ENCODE results near the gene U2SURP.
"Not testable (repeated sequence)": the region's sequence is repeated elsewhere in the genome, so short reads cannot be mapped to it uniquely, and the experiment has no call there.

The U2SURP gene

DNA sequence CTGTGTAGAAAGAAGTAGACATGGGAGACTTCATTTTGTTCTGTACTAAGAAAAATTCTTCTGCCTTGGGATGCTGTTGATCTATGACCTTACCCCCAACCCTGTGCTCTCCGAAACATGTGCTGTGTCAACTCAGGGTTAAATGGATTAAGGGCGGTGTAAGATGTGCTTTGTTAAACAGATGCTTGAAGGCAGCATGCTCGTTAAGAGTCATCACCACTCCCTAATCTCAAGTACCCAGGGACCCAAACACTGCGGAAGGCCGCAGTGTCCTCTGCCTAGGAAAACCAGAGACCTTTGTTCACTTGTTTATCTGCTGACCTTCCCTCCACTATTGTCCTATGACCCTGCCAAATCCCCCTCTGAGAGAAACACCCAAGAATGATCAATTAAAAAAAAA lies 72.6 kb downstream of the U2SURP start:
- not testable (repeated sequence) for DNase-seq

- no peak for DNase-seq
These were observed 77.5 kb downstream of the U2SURP start for GRCh38 chr3:143078883-143079282.

DNA sequence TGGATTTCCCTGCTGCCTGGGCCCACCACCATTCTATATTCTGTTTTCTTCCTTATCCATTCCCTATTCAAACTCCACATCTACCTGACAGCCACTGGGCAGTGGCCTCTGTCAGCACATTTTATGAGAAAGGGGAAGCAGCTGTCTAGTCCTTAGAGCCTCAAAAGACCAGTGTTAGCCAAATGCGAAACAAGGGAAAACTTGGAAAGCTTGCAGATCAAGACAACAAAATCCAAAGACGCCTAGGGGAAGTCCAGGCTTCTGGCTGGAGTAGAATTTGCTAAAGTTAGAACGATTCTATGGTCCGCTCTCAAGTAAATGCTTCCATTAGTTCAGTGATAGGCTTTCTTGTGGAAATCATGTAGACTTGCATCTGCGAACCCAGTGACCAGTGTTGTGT lies 78.8 kb downstream of the U2SURP start:
- no peak for DNase-seq

DNA sequence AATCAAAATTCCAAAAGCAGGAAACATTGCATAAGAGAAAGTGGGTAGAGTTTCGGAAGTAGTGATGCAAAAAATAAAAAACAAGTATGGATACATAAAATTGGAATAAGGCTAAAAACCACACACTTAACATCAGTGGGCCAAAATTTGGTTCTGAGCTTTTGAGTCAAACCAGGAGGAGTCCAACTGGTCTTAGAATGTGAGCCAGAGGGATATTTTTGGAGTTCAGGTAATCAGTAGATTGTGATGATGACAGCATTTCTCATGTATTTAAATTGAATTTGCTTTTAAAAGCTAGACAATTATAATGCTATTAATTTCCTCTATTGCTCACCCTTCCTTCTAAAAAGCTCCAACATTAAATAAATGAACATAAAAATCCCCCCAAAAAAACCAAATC lies 80.0 kb downstream of the U2SURP start:
- DNase-seq = no peak

DNA sequence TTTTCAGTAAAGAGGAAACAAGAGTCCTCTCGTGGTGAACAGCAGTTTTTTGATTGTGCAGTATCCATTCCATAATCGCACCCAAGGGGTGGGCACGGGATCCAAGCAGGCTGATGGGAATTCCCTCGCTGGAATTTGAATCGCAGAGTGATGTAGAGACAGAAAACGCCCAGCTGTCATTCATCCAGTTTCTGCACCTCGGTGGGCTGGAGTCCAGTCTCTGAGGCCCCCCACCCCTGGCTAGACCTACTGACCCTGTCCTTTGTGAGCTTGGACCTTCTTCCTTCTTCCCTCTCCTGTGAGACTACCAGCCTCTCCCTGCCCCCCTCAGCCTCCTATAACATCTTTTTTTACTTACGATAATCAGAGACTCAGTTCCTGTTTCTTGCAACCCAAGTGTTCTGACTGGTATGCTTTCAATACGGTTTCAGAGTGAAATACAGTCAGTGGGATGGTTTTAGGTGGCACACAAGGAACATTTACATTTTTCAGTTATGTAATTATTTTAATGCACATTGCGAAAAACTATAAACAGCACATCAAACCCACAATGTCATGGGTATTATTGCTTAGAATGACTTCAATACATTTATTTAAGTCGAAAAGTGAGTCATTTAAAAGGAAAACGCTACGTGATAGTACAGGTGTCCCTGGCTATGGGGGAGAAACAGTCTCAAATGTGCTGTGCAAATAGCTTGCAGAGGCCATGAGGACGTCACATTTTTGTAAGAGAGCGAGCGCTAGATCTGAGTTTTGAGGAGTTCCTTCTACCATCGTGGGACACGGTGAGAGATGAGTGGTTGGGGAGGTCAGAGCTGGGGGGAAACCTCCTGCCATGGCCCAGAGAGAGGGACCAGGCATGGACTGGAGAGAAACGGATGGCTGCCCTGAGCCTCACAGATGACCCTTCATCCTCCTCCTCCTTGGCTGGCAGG lies 80.7 kb downstream of the U2SURP start:
- DNase-seq = no peak

GRCh38 chr3:143083781-143084180 lies 82.4 kb downstream of the U2SURP start:
- no peak for DNase-seq

DNA sequence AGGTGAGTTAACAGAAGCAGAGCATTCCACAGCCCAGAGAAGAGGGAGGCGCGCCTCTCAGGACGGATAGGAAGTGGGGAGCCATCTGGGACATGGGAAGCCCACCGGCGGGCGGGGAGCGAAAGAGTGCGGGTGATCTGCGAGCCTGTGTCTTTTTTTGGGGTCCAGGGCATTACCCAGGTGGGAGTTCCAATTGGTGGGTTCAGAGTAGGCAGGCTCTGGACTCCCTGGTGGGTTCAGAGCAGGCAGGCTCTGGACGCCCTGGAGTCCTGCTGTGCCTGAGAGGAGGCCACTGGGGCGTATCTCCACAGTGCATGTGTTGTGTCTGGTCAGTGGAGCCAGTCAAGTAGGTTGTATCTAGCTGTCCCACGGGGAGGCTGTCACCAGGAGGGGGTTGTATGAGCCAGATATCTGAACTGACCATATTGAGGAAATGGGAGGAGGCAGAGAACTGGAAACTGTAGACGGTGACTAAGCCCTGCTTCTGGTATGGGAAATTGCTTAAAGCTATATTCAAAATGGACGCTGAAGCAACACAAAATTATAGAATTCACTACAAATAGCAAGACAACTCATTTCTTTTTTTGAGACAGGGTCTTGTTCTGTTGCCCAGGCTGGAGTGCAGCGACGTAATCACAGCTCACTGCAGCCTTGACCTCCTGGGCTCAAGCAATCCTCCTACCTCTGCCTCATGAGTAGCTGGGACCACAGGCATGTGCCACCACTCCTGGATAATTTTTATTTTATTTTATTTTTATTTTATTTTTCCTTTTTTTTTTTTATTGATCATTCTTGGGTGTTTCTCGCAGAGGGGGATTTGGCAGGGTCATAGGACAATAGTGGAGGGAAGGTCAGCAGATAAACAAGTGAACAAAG lies 83.7 kb downstream of the U2SURP start:
- DNase-seq = no peak

GRCh38 chr3:143088835-143089234 lies 87.5 kb downstream of the U2SURP start:
- no peak for DNase-seq

- DNase-seq = no peak
These were observed 88.6 kb downstream of the U2SURP start for GRCh38 chr3:143089965-143090364.

- DNase-seq = no peak
These were observed 89.1 kb downstream of the U2SURP start for GRCh38 chr3:143090486-143090885.

DNA sequence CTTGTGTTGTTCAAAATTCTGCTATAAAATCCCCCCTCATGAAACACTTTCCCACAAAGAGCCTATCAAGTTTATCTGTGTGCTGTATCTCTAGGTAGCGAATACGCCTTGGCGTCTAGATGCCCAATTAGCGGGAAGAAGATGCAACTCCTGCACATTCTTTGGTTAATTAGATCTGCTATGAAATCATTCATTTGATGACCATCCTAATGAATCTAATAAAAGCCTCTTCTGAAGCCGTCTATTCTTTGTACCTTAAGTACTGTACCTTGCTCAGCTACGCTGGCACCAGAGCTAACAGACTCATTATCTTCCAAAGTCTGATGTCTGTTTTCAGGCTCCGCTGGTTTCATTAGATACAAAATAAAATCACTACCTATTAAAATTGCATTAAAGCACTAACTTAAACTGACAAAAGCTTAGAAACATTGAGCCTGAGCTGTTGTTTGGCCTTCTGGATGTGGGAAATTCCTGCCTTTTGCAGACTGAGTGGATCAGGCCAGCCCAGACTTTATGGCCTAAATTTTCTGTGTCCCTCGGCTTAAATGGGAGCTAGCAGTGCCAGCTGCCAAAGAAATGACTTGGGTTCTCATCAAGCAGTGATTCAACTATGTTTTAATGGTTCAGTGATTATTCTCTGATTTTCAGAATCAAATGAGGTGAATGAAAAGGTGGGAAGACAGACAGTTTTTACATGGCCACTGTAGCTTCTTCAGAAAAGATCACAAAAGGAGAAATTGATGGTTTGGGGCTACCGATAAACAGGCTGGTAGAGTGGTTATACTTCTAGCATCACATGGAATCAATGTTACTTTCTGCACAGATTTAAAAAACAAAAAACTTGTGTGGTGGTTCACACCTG lies 89.8 kb downstream of the U2SURP start:
- DNase-seq = no peak

DNA sequence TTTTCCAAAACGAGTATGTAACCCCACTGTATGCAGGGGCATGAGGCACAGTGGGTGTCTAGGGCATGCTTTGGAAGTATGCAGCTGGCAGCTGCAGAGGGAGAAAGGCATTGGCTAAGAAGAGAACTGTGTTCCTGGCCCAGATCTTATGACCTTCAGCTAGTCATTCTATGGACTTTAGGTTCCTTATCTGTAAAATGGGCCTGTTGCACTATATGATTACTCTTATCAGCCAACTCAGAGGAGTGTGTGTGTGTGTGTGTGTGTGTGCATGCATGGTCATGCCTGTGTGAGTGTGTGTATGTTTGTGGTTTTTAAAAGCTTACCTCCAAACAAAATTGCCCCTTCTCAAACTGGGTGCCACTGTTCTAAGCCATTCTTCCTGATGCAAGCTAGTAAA lies 90.8 kb downstream of the U2SURP start:
- no peak for DNase-seq

DNA sequence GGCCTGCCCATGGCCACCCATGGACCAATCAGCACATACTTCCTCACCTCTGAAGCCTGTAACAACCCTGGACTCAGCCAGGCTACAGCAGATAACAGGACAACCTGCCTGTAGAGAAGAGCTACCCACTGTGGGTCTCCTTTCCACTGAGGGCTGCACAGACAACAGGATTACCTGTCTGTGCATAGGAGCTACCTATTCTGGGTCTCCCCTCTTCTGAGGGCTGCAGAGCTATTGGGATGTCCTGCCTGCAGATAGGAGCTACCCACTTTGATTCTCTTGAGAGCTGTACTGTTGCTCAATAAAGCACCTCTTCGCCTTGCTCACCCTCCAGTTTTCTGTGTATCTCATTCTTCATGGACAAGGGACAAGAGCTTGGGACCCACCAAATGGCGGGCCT lies 94.4 kb downstream of the U2SURP start:
- no peak for DNase-seq

GRCh38 chr3:143098032-143098764 lies 96.8 kb downstream of the U2SURP start:
- DNase-seq = no peak

DNA sequence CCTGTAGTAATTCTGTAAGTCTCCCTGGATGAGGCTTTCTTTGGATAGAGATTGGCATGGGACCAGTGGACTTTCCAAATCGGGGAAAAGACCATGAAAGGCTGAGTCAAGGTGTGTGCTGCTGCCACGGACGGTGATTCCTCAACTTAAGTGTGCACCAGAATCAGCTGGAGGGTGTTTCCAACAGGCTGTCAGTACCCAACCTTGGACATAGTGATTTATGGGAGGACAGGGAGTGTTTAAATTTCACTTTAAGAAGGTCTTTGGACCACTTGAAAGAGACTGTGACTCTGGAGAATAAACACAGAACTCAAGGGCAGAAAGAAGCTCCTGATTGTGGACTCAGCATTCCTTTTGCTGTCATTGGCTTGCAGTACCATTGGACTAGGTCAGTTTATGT lies 97.8 kb downstream of the U2SURP start:
- no peak for DNase-seq

GRCh38 chr3:143099690-143100089 lies 98.3 kb downstream of the U2SURP start:
- DNase-seq = no peak

- DNase-seq = no peak
These were observed 99.1 kb downstream of the U2SURP start for GRCh38 chr3:143100451-143100850.

DNA sequence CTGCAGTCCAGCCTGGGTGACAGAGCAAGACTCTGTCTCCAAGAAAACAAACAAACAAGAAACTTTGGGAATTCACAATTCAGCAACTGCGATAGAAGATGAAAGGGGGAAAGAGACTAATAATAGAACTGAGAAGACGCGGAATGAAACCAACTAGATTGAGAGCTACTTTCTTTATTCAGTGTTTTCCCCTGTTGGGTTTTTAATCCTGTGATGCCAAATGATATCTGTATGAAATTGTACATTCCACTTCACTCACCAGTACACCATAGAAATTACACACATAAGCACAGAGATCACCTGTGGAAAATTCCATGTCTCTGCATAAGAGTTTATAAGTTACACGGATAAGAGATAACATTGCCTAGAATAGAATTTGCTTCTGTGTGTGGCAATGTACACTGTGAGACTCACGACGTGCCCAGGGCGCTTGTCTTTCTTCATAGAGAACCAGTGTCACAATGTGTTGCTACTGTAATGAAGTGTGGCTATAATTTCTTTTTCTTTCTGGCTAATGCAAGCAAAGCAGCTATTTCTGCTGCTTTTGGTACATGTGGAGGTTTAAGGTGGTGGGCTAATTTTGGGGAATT lies 100.5 kb downstream of the U2SURP start:
- DNase-seq = no peak

DNA sequence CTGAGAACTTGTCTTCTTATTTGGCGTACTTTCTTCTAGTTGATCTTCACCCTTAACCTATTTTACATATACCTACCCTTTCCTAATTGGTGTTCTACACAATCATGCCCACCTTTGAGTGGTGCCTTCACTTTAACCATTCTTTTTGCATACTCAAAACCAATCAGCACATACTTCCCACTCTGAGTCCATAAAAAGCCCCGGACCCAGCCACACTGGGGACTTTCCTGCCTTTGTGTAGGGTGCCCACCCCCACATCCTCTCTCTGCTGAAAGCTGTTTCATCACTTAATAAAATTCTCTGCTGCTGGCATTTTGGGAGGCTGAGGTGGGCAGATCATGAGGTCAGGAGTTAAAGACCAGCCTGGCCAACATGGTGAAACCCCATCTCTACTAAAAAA lies 102.3 kb downstream of the U2SURP start:
- DNase-seq = no peak

- DNase-seq = no peak
These were observed 103.8 kb downstream of the U2SURP start for GRCh38 chr3:143105170-143105569.

DNA sequence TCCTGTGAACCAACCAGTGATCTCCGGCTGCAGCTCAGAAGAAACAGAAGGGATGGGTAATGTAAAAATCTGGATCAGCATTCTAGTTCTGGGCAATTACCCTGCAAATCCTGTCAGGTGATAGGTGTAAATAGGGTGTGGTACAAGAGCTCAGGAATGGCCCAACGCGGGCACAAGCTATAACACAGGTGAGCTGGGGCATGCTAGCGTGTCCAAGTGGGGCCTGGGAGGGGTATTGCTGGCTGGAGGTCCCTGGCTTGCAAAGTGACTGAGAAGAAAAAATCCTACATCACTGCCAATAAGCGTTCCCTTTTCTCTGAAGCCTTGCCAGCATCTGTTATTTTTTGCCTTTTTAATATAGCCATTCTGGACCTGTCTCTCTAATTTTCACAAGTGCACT lies 108.5 kb downstream of the U2SURP start:
- no peak for DNase-seq
